ENCODE measurements around the gene ABCA4.

ABCA4 gene

GRCh38 chr1:94121411-94121821, 468 bp upstream of the ABCA4 start:
- no peak for DNase-seq

GRCh38 chr1:94120570-94120901, 412 bp downstream of the ABCA4 start:
- no peak for DNase-seq

GRCh38 chr1:94119796-94120569, 965 bp downstream of the ABCA4 start:
- DNase-seq, result no peak

- DNase-seq, result no peak
Measured at GRCh38 chr1:94119306-94119705, 1.6 kb downstream of the ABCA4 start.

- no peak for DNase-seq
Measured at GRCh38 chr1:94118471-94118870, 2.5 kb downstream of the ABCA4 start.

GRCh38 chr1:94118013-94118412, 2.9 kb downstream of the ABCA4 start:
- no peak for DNase-seq

GRCh38 chr1:94117259-94117851, 3.6 kb downstream of the ABCA4 start:
- no peak for DNase-seq

GRCh38 chr1:94115900-94116436, 5.0 kb downstream of the ABCA4 start:
- DNase-seq, result no peak

GRCh38 chr1:94115254-94115899, 5.6 kb downstream of the ABCA4 start:
- no peak for DNase-seq

- DNase-seq, result no peak
Measured at GRCh38 chr1:94113589-94114226, 7.2 kb downstream of the ABCA4 start.

- DNase-seq, result no peak
Measured at GRCh38 chr1:94111879-94112278, 9.1 kb downstream of the ABCA4 start.

GRCh38 chr1:94110946-94111740, 9.8 kb downstream of the ABCA4 start:
- no peak for DNase-seq

- DNase-seq, result no peak
Measured at GRCh38 chr1:94110021-94110761, 10.8 kb downstream of the ABCA4 start.

- no peak for DNase-seq
Measured at GRCh38 chr1:94109478-94109877, 11.5 kb downstream of the ABCA4 start.

GRCh38 chr1:94107141-94107540, 13.8 kb downstream of the ABCA4 start:
- DNase-seq, result no peak

GRCh38 chr1:94106716-94107115, 14.2 kb downstream of the ABCA4 start:
- no peak for DNase-seq

GRCh38 chr1:94105957-94106529, 14.9 kb downstream of the ABCA4 start:
- DNase-seq, result no peak

GRCh38 chr1:94105581-94105952, 15.4 kb downstream of the ABCA4 start:
- DNase-seq, result no peak

GRCh38 chr1:94104776-94105580, 16.0 kb downstream of the ABCA4 start:
- no peak for DNase-seq

GRCh38 chr1:94104127-94104684, 16.7 kb downstream of the ABCA4 start:
- DNase-seq, result no peak

Measured in activated T-cell treated with anti-CD3 and anti-CD28 coated beads for 4 hours (primary cell).